Measurements from ENCODE around the gene TULP4. TPM values are rescaled to one million over a fixed set of nuclear protein-coding genes. Genes with fewer than 3 reads are reported as not detected.

TULP4 gene
- polyA plus RNA-seq, 3 donors = 6.5 to 10.6 (median 7.9) TPM

DNA sequence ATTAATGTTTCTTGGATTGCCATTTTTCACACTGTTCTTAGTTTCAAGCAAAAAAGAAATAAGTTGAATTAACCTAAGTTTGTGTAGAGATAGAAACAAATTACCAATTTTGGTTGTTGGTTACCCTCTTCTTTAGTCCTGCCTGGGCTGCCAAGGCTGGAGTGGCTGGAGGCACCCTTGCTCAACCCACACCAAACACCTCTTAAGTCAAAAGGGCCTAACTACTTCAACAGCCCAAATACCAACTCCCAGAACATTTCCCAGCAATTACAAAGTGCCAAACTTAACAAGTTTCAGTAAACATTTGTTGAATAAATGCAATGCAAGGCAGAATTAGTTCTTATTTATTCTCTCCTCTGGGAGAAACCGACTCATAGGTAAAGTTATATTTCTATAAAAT is 209.5 kb downstream of the TULP4 start:
- intact Hi-C loops (cut with micrococcal nuclease) = no loop called here
- H3K9me3 Mint-ChIP-seq = peaks cover 0 to 2% (median 0%) of the 10 kb centered on the region in 7 donors
- no peaks in the 10 kb centered on the region for H4K20me1 ChIP-seq (ENCODE audit: insufficient read depth, low read length)
- no peak overlapping the region for H3K4me2 ChIP-seq (replicated peaks; ENCODE audit: extremely low read depth, low read length, poor library complexity, severe bottlenecking)
- no peaks in the 10 kb centered on the region for H3K79me2 ChIP-seq (ENCODE audit: insufficient read depth, low read length)
- peaks cover 0 to 3% of the 10 kb centered on the region in 2 donors for H3K4me1 ChIP-seq (ENCODE audit: control insufficient read depth in 1 of 2, insufficient read depth in 2 of 2, low read length in 2 of 2)
- H3K9me3 ChIP-seq (replicated peaks in 1 of 2; ENCODE audit: control insufficient read depth in 1 of 2, insufficient read depth in 1 of 2, low read length in 2 of 2) = no peaks in the 10 kb centered on the region
- WGBS (ENCODE audit: insufficient coverage) = no CpG with 5 or more reads among the region's 1 CpG
- no peak overlapping the region for H3K4me3 ChIP-seq (replicated peaks in 1 of 3; ENCODE audit: low read depth in 2 of 3, low read length in 3 of 3)
- peaks cover 15 to 37% of the 10 kb centered on the region in 2 donors for H3K27me3 ChIP-seq (ENCODE audit: control insufficient read depth in 2 of 2, insufficient read depth in 2 of 2, low read length in 2 of 2)
- H3K27me3 Mint-ChIP-seq (ENCODE audit: low read depth in 3 of 3) = peaks cover 32 to 46% (median 35%) of the 10 kb centered on the region in 3 donors
- TF ChIP-seq CTCF (IDR thresholded peaks at IDR 0.05) = no peak
- no peak overlapping the region for H3K27ac ChIP-seq (ENCODE audit: low read depth in 1 of 2, low read length in 2 of 2)
- H3K4me3 Mint-ChIP-seq = no peak overlapping the region
- no peak for DNase-seq
- H3K9ac ChIP-seq (ENCODE audit: insufficient read depth, low read length, poor library complexity, severe bottlenecking) = no peak overlapping the region
- H3K27ac Mint-ChIP-seq = no peak overlapping the region
- H3K36me3 Mint-ChIP-seq = peaks cover 0 to 4% of the 10 kb centered on the region in 2 donors
- H3K36me3 ChIP-seq (replicated peaks in 1 of 2; ENCODE audit: control insufficient read depth in 1 of 2, insufficient read depth in 2 of 2, low read length in 2 of 2) = no peaks in the 10 kb centered on the region
- H3K4me1 Mint-ChIP-seq = peaks cover 10% of the 10 kb centered on the region
- H2AFZ ChIP-seq (ENCODE audit: insufficient read depth, low read depth, low read length, poor library complexity, severe bottlenecking) = no peak overlapping the region

GRCh38 chr6:158522616-158523015 is 210.4 kb downstream of the TULP4 start:
- no peak overlapping the region for H3K4me2 ChIP-seq (replicated peaks; ENCODE audit: extremely low read depth, low read length, poor library complexity, severe bottlenecking)
- Mint-ChIP-seq H3K27ac (peak overlapping the region in 1 of 7 donors; percentile 53), H3K27me3 (ENCODE audit: low read depth in 3 of 3) (peaks cover 24 to 40% (median 27%) of the 10 kb centered on the region in 3 donors), H3K36me3 (peaks cover 0 to 4% of the 10 kb centered on the region in 2 donors), H3K4me3 (no peak overlapping the region), H3K4me1 (peaks cover 9% of the 10 kb centered on the region), H3K9me3 (peaks cover 0 to 5% (median 3%) of the 10 kb centered on the region in 7 donors)
- intact Hi-C loops (cut with micrococcal nuclease) = no loop called here
- H4K20me1 ChIP-seq (ENCODE audit: insufficient read depth, low read length) = no peaks in the 10 kb centered on the region
- H2AFZ ChIP-seq (ENCODE audit: insufficient read depth, low read depth, low read length, poor library complexity, severe bottlenecking) = no peak overlapping the region
- H3K27ac ChIP-seq (ENCODE audit: low read depth in 1 of 2, low read length in 2 of 2) = no peak overlapping the region
- DNase-seq = no peak
- H3K4me3 ChIP-seq (replicated peaks in 1 of 3; ENCODE audit: low read depth in 2 of 3, low read length in 3 of 3) = no peak overlapping the region
- H3K4me1 ChIP-seq (ENCODE audit: control insufficient read depth in 1 of 2, insufficient read depth in 2 of 2, low read length in 2 of 2) = peaks cover 0 to 3% of the 10 kb centered on the region in 2 donors
- no peak for TF ChIP-seq CTCF (IDR thresholded peaks at IDR 0.05)
- H3K79me2 ChIP-seq (ENCODE audit: insufficient read depth, low read length) = no peaks in the 10 kb centered on the region
- H3K9ac ChIP-seq (ENCODE audit: insufficient read depth, low read length, poor library complexity, severe bottlenecking) = no peak overlapping the region
- peaks cover 9 to 30% of the 10 kb centered on the region in 2 donors for H3K27me3 ChIP-seq (ENCODE audit: control insufficient read depth in 2 of 2, insufficient read depth in 2 of 2, low read length in 2 of 2)
- H3K36me3 ChIP-seq (replicated peaks in 1 of 2; ENCODE audit: control insufficient read depth in 1 of 2, insufficient read depth in 2 of 2, low read length in 2 of 2) = no peaks in the 10 kb centered on the region
- H3K9me3 ChIP-seq (replicated peaks in 1 of 2; ENCODE audit: control insufficient read depth in 1 of 2, insufficient read depth in 1 of 2, low read length in 2 of 2) = no peaks in the 10 kb centered on the region
- WGBS (ENCODE audit: insufficient coverage) = 94% methylated on average over 7 of the region's 11 CpGs
